Neural cell (in vitro differentiated cells): ENCODE measurements around the gene FRMD1. TPM values are rescaled to one million over a fixed set of nuclear protein-coding genes. Genes with fewer than 3 reads are reported as not detected.

Source experiments
- H2AFZ ChIP-seq: fragments of 200-600, 300-800 bp; sonication (generic), shearing (Covaris generic); 2 replicates; pipeline ENCODE4 v1.6.0; 2014; ENCODE audit warnings: low read depth, mild to moderate bottlenecking, antibody characterized with exemption, low read length, moderate library complexity
- H3F3A ChIP-seq: fragments of 200-600 bp; shearing (Covaris generic); 2 replicates; pipeline ENCODE4 v1.6.1; 2016; ENCODE audit warnings: mild to moderate bottlenecking, moderate library complexity, mixed read lengths, antibody characterized with exemption, low read length; ENCODE audit not compliant: insufficient read depth, poor library complexity, severe bottlenecking
- H3K27ac ChIP-seq: fragments of 200-600, 300-800 bp; sonication (generic), shearing (Covaris generic); 2 replicates; pipeline ENCODE4 v1.5.1; 2014; ENCODE audit warnings: mild to moderate bottlenecking, low read length, moderate library complexity
- H3K27me3 ChIP-seq: fragments of 300-800, 200-600 bp; sonication (generic), shearing (Covaris generic); 2 replicates; pipeline ENCODE4 v1.6.0; 2014; ENCODE audit warnings: mild to moderate bottlenecking, low read depth, low read length, moderate library complexity; ENCODE audit not compliant: insufficient read depth
- H3K36me3 ChIP-seq: fragments of 300-800, 200-600 bp; sonication (generic), shearing (Covaris generic); 2 replicates; pipeline ENCODE4 v1.5.1; 2014; ENCODE audit warnings: mild to moderate bottlenecking, antibody characterized with exemption, low read length, moderate library complexity; ENCODE audit not compliant: insufficient read depth
- H3K4me2 ChIP-seq: fragments of 300-800, 200-600 bp; sonication (generic), shearing (Covaris generic); 2 replicates; pipeline ENCODE4 v1.6.0; 2014; ENCODE audit warnings: mild to moderate bottlenecking, low read length
- H3K4me3 ChIP-seq: fragments of 300-800, 200-600 bp; sonication (generic), shearing (Covaris generic); 2 replicates; pipeline ENCODE4 v1.5.1; 2014; ENCODE audit warnings: mild to moderate bottlenecking, low read length, moderate library complexity
- H3K79me2 ChIP-seq: fragments of 200-600 bp; shearing (Covaris generic); replicated peaks from 2 replicates; pipeline ENCODE4 v1.6.0; 2014; ENCODE audit warnings: mild to moderate bottlenecking, low read length, moderate library complexity; ENCODE audit not compliant: insufficient read depth
- H3K9ac ChIP-seq: fragments of 300-800, 200-600 bp; sonication (generic), shearing (Covaris generic); 2 replicates; pipeline ENCODE4 v1.6.1; 2016; ENCODE audit warnings: mild to moderate bottlenecking, low read length, mixed read lengths
- H3K9me2 ChIP-seq: fragments of 200-600 bp; shearing (Covaris generic); 2 replicates; pipeline ENCODE4 v1.6.1; 2016; ENCODE audit warnings: mild to moderate bottlenecking, low read length, mixed read lengths; ENCODE audit not compliant: insufficient read depth
- H3K9me3 ChIP-seq: fragments of 200-600, 300-800 bp; sonication (generic), shearing (Covaris generic); 2 replicates; pipeline ENCODE4 v1.6.1; 2016; ENCODE audit warnings: mild to moderate bottlenecking, mixed run types, low read length, moderate library complexity, mixed read lengths
- H4K20me1 ChIP-seq: fragments of 200-600 bp; shearing (Covaris generic); 2 replicates; pipeline ENCODE4 v1.6.1; 2016; ENCODE audit warnings: mild to moderate bottlenecking, mixed run types; ENCODE audit not compliant: insufficient read depth
- EP300 ChIP-seq: fragments of 450-650 bp; conservative IDR thresholded peaks from 2 replicates; pipeline ENCODE4 v1.6.1; 2014; ENCODE audit warnings: antibody characterized with exemption, mild to moderate bottlenecking, moderate library complexity; ENCODE audit not compliant: poor library complexity, severe bottlenecking
- EZH2 ChIP-seq: fragments of 200-600, 300-800 bp; shearing (Covaris generic), sonication (generic); IDR thresholded peaks from 2 replicates; pipeline ENCODE4 v1.6.1; 2014; ENCODE audit warnings: antibody characterized with exemption, low read length, borderline replicate concordance, mild to moderate bottlenecking; ENCODE audit not compliant: insufficient read depth, poor library complexity, severe bottlenecking
- MXI1 ChIP-seq: fragments of 450-650 bp; conservative IDR thresholded peaks from 2 replicates; pipeline ENCODE4 v1.6.1; 2014; ENCODE audit warnings: antibody characterized with exemption, mild to moderate bottlenecking; ENCODE audit not compliant: poor library complexity, severe bottlenecking
- POLR2AphosphoS5 ChIP-seq: IDR thresholded peaks from 2 replicates; pipeline ENCODE4 v1.6.1; 2012
- RAD21 ChIP-seq: fragments of 450-650 bp; conservative IDR thresholded peaks from 2 replicates; pipeline ENCODE4 v1.6.1; 2014; ENCODE audit warnings: antibody characterized with exemption, mild to moderate bottlenecking, moderate library complexity
- SMC3 ChIP-seq: fragments of 450-650 bp; conservative IDR thresholded peaks from 2 replicates; pipeline ENCODE4 v1.6.1; 2014; ENCODE audit warnings: antibody characterized with exemption, mild to moderate bottlenecking, moderate library complexity; ENCODE audit not compliant: poor library complexity
- TAF1 ChIP-seq: IDR thresholded peaks from 2 replicates; pipeline ENCODE4 v1.6.1; 2012; ENCODE audit warnings: low read depth
- polyA plus RNA-seq: library from polyadenylated mRNA; depleted of rRNA; stranded (reverse); fragments of >200 nt; gene quantifications from 2 replicates; pipeline ENCODE4 v1.2.3, GENCODE V29; 2014
- TF ChIP-seq, protein P1 (sequence below): fragments of 450-650 bp; IDR thresholded peaks from 2 replicates; pipeline ENCODE4 v1.5.1; 2014; ENCODE audit warnings: antibody characterized with exemption, mild to moderate bottlenecking, moderate library complexity; ENCODE audit not compliant: poor library complexity, severe bottlenecking
- TF ChIP-seq, protein P2 (sequence below): IDR thresholded peaks from 2 replicates; pipeline ENCODE4 v1.6.1; 2012; ENCODE audit warnings: borderline replicate concordance

The FRMD1 gene
- polyA plus RNA-seq, 1 donor from 2014 or later: not detected

GRCh38 chr6:168122521-168122920, 43.5 kb upstream of the FRMD1 start:
- Histone ChIP-seq H3K4me3 (no peak overlapping the region), H3K4me2 (no peak overlapping the region), H3K9ac (no peak overlapping the region), H3K9me2 (no peaks in the 10 kb centered on the region), H4K20me1 (no peaks in the 10 kb centered on the region), H3K27ac (no peak overlapping the region), H3F3A (no peaks in the 10 kb centered on the region), H3K36me3 (no peaks in the 10 kb centered on the region), H3K9me3 (no peaks in the 10 kb centered on the region), H3K79me2 (no peaks in the 10 kb centered on the region), H2AFZ (no peak overlapping the region), H3K27me3 (no peaks in the 10 kb centered on the region)
- TF ChIP-seq POLR2AphosphoS5: no peak

DNA sequence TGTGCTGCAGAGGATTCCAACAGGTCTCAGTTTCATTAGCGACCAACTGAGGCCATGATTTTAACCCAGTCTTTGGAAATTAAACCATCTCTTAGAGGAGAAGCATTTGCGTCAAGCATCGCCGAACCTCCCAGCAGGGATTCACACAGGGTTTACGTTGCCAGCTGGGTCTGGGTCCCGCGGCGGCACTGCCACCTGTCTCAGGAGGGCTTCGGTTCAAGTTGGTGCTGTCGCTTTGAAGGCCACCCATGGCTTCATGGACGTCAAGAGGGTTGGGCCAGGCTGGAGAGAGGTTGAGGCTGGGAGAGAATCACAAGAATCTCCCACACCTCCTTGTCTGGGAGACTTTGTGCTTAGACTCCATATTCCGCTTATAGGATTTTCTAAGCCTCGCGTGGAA, 43.0 kb upstream of the FRMD1 start:
- H4K20me1 ChIP-seq: no peaks in the 10 kb centered on the region
- H3K36me3 ChIP-seq: no peaks in the 10 kb centered on the region
- H3K9ac ChIP-seq: no peak overlapping the region
- H3K79me2 ChIP-seq: no peaks in the 10 kb centered on the region
- no peak overlapping the region for H3K4me2 ChIP-seq
- H3K4me3 ChIP-seq: no peak overlapping the region
- no peaks in the 10 kb centered on the region for H3K9me3 ChIP-seq
- H2AFZ ChIP-seq: no peak overlapping the region
- no peaks in the 10 kb centered on the region for H3K27me3 ChIP-seq
- no peaks in the 10 kb centered on the region for H3F3A ChIP-seq
- TF ChIP-seq TAF1: no peak
- no peak overlapping the region for H3K27ac ChIP-seq
- H3K9me2 ChIP-seq: no peaks in the 10 kb centered on the region

GRCh38 chr6:168121303-168121665, 42.3 kb upstream of the FRMD1 start:
- no peak overlapping the region for H3K4me3 ChIP-seq
- no peaks in the 10 kb centered on the region for H3K9me2 ChIP-seq
- TF ChIP-seq, protein P1, sequence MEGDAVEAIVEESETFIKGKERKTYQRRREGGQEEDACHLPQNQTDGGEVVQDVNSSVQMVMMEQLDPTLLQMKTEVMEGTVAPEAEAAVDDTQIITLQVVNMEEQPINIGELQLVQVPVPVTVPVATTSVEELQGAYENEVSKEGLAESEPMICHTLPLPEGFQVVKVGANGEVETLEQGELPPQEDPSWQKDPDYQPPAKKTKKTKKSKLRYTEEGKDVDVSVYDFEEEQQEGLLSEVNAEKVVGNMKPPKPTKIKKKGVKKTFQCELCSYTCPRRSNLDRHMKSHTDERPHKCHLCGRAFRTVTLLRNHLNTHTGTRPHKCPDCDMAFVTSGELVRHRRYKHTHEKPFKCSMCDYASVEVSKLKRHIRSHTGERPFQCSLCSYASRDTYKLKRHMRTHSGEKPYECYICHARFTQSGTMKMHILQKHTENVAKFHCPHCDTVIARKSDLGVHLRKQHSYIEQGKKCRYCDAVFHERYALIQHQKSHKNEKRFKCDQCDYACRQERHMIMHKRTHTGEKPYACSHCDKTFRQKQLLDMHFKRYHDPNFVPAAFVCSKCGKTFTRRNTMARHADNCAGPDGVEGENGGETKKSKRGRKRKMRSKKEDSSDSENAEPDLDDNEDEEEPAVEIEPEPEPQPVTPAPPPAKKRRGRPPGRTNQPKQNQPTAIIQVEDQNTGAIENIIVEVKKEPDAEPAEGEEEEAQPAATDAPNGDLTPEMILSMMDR: no peak
- TF ChIP-seq RAD21 (no peak), TAF1 (no peak), SMC3 (no peak), MXI1 (no peak), EP300 (no peak), POLR2AphosphoS5 (no peak), EZH2 (no peak)
- TF ChIP-seq, protein P2, sequence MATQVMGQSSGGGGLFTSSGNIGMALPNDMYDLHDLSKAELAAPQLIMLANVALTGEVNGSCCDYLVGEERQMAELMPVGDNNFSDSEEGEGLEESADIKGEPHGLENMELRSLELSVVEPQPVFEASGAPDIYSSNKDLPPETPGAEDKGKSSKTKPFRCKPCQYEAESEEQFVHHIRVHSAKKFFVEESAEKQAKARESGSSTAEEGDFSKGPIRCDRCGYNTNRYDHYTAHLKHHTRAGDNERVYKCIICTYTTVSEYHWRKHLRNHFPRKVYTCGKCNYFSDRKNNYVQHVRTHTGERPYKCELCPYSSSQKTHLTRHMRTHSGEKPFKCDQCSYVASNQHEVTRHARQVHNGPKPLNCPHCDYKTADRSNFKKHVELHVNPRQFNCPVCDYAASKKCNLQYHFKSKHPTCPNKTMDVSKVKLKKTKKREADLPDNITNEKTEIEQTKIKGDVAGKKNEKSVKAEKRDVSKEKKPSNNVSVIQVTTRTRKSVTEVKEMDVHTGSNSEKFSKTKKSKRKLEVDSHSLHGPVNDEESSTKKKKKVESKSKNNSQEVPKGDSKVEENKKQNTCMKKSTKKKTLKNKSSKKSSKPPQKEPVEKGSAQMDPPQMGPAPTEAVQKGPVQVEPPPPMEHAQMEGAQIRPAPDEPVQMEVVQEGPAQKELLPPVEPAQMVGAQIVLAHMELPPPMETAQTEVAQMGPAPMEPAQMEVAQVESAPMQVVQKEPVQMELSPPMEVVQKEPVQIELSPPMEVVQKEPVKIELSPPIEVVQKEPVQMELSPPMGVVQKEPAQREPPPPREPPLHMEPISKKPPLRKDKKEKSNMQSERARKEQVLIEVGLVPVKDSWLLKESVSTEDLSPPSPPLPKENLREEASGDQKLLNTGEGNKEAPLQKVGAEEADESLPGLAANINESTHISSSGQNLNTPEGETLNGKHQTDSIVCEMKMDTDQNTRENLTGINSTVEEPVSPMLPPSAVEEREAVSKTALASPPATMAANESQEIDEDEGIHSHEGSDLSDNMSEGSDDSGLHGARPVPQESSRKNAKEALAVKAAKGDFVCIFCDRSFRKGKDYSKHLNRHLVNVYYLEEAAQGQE: no peak
- H3K36me3 ChIP-seq: no peaks in the 10 kb centered on the region
- H3K9me3 ChIP-seq: no peaks in the 10 kb centered on the region
- no peak overlapping the region for H3K4me2 ChIP-seq
- H3F3A ChIP-seq: no peaks in the 10 kb centered on the region
- H3K27me3 ChIP-seq: no peaks in the 10 kb centered on the region
- H3K27ac ChIP-seq: no peak overlapping the region
- no peak overlapping the region for H2AFZ ChIP-seq
- H4K20me1 ChIP-seq: no peaks in the 10 kb centered on the region
- H3K79me2 ChIP-seq: no peaks in the 10 kb centered on the region
- H3K9ac ChIP-seq: no peak overlapping the region
